GM10266 (cell line): ENCODE data around the gene TNIP1.

Experiments used
- DNase-seq: peaks from one replicate; pipeline ENCODE4 v3.0.0; 2012; ENCODE audit errors: extremely low spot score
- TF ChIP-seq, protein P1 (sequence below): IDR thresholded peaks from 2 replicates; pipeline ENCODE4 v1.5.1; 2012; ENCODE audit warnings: mild to moderate bottlenecking, low read depth; ENCODE audit not compliant: control insufficient read depth, insufficient read depth; ENCODE audit errors: missing control alignments

TNIP1 gene

DNA sequence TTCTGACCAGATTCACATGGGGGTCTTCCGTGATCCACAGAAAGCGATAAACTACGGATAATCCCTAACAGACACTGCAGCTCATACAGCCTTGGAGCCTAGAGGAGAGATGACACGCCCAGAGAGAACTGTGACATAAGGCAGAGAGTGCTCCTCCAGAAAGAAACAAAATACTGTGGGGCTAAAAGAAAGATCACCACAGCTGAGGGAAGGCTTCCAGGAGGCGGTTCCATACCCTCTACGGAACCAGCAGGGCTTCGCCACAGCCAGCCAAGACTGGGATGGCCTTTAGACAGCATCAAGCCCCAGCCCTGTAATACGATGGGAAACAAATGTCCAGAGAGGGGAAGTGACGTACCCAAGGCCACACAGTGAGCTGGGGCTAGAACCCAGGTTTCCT is 41.2 kb downstream of the TNIP1 start:
- TF ChIP-seq, protein P1, sequence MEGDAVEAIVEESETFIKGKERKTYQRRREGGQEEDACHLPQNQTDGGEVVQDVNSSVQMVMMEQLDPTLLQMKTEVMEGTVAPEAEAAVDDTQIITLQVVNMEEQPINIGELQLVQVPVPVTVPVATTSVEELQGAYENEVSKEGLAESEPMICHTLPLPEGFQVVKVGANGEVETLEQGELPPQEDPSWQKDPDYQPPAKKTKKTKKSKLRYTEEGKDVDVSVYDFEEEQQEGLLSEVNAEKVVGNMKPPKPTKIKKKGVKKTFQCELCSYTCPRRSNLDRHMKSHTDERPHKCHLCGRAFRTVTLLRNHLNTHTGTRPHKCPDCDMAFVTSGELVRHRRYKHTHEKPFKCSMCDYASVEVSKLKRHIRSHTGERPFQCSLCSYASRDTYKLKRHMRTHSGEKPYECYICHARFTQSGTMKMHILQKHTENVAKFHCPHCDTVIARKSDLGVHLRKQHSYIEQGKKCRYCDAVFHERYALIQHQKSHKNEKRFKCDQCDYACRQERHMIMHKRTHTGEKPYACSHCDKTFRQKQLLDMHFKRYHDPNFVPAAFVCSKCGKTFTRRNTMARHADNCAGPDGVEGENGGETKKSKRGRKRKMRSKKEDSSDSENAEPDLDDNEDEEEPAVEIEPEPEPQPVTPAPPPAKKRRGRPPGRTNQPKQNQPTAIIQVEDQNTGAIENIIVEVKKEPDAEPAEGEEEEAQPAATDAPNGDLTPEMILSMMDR, result no peak
- DNase-seq, result no peak

GRCh38 chr5:151038801-151039238 is 42.0 kb downstream of the TNIP1 start:
- TF ChIP-seq, protein P1, result no peak
- DNase-seq, result no peak

DNA sequence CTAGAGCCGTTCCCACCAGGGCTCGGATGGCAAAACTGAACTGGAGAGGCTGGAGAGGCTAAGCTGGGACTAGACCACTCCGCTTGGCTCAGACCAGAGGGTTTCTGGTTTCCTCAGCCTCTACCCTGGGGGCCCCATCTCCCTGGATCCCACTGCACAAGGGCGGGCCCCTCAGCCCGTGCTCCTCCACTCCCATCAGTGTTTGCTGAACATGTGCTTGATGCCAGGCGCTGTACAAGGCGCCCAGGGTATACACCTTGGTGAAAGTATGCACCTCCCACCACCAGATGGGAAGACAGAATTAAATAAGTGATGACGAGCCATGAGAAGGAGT is 42.5 kb downstream of the TNIP1 start:
- TF ChIP-seq, protein P1, result no peak
- DNase-seq, result no peak

DNA sequence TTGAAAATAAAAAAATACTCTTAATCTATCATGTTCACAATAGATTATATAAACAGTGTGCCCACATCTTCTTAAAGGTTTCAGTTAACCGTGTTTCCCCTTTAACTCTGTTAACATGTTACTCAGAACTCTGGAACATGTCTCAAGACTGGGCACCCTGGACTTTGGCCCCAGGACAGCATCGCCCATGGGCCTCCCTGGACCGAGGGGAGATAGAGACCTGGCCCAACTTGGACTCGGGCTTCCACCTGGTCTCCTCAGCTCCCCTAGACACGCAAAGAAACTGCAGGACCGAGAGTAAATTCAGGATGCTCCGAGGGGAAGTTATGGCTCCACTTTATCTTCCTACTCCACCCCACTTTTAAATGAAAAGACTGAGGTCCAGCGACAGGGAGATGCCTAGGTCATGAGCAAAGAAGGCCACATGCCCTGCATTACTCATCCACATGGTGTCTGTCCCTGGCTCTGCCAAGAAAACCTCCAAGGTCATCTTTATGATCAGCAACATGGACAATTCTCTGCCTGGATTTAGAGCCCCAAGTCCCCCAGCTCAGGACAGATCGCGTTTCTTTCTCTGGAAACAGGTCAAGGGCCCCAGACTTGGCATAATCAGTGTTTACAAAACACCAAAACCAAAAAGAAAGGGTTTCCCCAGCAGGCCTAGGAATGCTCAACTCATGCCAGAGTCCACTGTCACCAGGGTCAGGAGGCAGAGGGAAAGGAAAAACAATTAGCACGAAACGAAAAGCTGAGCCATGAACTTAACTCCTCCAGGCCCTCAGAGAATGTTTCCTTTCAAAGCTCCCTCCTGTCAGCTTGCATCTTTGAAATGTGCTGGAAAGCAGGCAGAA is 43.0 kb downstream of the TNIP1 start:
- no peak for DNase-seq
- TF ChIP-seq, protein P1, result no peak

GRCh38 chr5:151036556-151036955 is 44.3 kb downstream of the TNIP1 start:
- no peak for DNase-seq
- TF ChIP-seq, protein P1, result no peak

DNA sequence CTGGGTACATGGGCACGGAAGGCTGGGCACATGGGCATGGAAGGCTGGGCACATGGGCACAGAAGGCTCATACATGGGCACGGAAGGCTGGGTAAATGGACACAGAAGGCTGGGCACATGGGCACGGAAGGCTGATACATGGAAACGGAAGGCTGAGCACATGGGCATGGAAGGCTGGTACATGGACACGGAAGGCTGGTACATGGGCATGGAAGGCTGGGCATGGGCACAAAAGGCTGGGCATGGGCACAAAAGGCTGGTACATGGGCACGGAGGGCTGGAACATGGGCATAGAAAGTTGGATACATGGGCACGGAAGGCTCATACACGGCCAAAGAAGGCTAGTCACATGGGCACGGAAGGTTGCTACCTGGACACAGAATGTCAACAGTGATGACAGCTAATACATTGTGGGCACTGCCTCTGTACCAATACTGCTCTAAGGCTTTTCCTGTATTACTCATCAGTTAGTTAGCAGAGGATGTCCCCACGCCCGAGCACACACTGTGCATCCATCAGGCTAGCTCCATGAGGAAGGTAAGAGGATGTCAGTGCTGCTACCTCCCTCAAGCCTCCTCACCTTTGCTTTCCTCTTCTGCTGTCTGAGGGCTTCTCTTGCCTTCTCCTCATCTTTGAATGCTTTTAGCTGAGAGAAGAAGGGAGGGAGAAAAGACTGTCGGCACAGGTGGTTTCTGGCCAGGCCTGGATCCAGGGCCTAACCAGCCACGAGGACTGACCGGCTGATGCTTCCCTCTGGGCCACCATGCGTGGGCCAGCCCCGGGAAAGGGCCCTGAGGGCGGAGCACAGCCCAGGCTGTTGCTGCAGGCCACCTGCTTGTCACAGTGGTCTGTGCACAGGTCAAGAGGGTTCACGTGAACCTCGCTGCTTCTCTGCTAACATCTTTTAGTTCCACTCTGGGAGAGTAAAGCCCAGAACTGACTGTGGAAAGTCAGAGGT is 46.1 kb downstream of the TNIP1 start:
- TF ChIP-seq, protein P1, result no peak

More for the DNA sequence above, 46.1 kb downstream of the TNIP1 start:
- DNase-seq, result no peak
